Stimulated activated CD4-positive, alpha-beta T cell treated with anti-CD3 and anti-CD28 coated beads, Interleukin-15, amount 100 ng/mL, for 48 hours (primary cell): Measurements from ENCODE around the gene RAB27A.
A peak's percentile ranks its signal among the peaks of the same experiment; 100 is the strongest.
"Not testable (repeated sequence)": the region's sequence is repeated elsewhere in the genome, so short reads cannot be mapped to it uniquely, and the experiment has no call there.

Source experiments
- DNase-seq, 2 donors: peaks; one replicate each; pipeline ENCODE4 v3.0.0-alpha.2; 2020; ENCODE audit warnings: low read depth in 2 of 2

RAB27A gene

GRCh38 chr15:55281517-55282228 is 7.9 kb downstream of the RAB27A start:
- DNase-seq: no peak

GRCh38 chr15:55280589-55280988 is 9.0 kb downstream of the RAB27A start:
- DNase-seq: peak in 1 of 2 donors; percentile 24

- peak; percentile 47 to 51 for DNase-seq
Measured at GRCh38 chr15:55279746-55280351, 9.8 kb downstream of the RAB27A start.

GRCh38 chr15:55279100-55279745 is 10.4 kb downstream of the RAB27A start:
- DNase-seq: no peak

GRCh38 chr15:55277715-55278114 is 11.9 kb downstream of the RAB27A start:
- DNase-seq: no peak

GRCh38 chr15:55277116-55277564 is 12.5 kb downstream of the RAB27A start:
- DNase-seq: peak in 1 of 2 donors; percentile 42

- no peak for DNase-seq
Measured at GRCh38 chr15:55276324-55276723, 13.3 kb downstream of the RAB27A start.

GRCh38 chr15:55270291-55270690 is 19.3 kb downstream of the RAB27A start:
- DNase-seq: no peak

- DNase-seq: no peak
Measured at GRCh38 chr15:55268176-55268695, 21.4 kb downstream of the RAB27A start.

GRCh38 chr15:55267401-55268175 is 22.0 kb downstream of the RAB27A start:
- peak; percentile 21 to 52 for DNase-seq

GRCh38 chr15:55266547-55266946 is 23.1 kb downstream of the RAB27A start:
- no peak for DNase-seq

- DNase-seq: no peak
Measured at GRCh38 chr15:55260562-55261131, 29.0 kb downstream of the RAB27A start.

- no peak for DNase-seq
Measured at GRCh38 chr15:55257938-55258337, 31.7 kb downstream of the RAB27A start.

GRCh38 chr15:55257012-55257670 is 32.5 kb downstream of the RAB27A start:
- no peak for DNase-seq

- no peak for DNase-seq
Measured at GRCh38 chr15:55256281-55257011, 33.2 kb downstream of the RAB27A start.

- no peak for DNase-seq
Measured at GRCh38 chr15:55255714-55256113, 33.9 kb downstream of the RAB27A start.

GRCh38 chr15:55254916-55255679 is 34.5 kb downstream of the RAB27A start:
- no peak for DNase-seq

GRCh38 chr15:55253580-55253979 is 36.0 kb downstream of the RAB27A start:
- DNase-seq: no peak

GRCh38 chr15:55252201-55252600 is 37.4 kb downstream of the RAB27A start:
- not testable (repeated sequence) for DNase-seq

- DNase-seq: no peak
Measured at GRCh38 chr15:55250941-55251340, 38.7 kb downstream of the RAB27A start.
